Activated CD4-positive, alpha-beta T cell treated with anti-CD3 and anti-CD28 coated beads, Interleukin-2, amount 50 U/mL, for 48 hours (primary cell): ENCODE results near the gene AARS2.
"Not testable (repeated sequence)": the region's sequence is repeated elsewhere in the genome, so short reads cannot be mapped to it uniquely, and the experiment has no call there.

Experiments
- DNase-seq, 2 experiments: peaks; one replicate each; pipeline ENCODE4 v3.0.0-alpha.2; 2020

Gene AARS2

DNA sequence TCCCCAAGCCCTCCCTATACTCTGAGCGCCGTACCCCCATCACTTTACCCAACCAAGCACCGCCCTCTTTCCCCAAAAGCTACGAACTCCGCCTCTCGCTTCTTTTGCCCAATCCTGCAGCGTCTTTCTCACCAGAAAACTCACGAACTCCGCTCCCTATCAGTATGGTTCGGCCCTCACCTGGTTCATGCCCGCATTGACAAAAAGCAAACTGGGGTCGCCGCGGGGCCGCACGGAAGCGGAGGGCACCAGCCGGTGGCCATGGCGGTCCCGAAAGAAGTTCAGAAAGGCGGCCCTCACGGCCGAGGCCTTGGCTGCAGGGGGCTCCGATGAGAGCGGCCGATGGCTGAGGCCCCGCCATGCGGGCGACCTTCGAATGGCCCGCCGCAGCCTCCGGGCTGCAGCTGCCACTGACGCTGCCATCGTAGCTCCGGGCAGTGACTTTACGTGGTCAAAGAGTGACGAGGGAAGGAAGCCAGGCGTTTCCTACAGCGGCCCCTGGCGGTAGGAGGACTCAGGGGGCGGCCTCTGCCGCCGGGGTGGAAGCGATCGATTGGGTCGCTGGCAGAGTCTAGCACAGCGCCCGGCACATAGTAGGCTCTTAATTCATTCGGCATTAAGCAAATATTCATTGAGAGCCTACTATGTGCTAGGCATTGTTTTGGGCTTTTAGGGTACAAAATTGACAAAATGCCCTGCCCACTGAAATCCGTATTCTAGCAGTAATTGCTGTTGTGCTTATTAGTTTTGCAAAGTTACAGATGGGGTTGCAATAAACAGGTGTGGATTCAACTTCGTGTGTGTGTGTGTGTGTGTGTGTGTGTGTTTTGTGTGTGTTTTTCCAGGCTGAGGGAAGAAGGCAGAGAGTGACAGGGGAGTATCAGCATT, at the start of gene AARS2:
Gene AARS2 (minus strand): TSS at position 447 of the 888 bp plus-strand sequence. CDS start 24 bp downstream, at position 423.
- peak; percentile 97 for DNase-seq

GRCh38 chr6:44361947-44362346, 48.8 kb upstream of the AARS2 start:
- no peak for DNase-seq

- no peak for DNase-seq
These were observed 46.8 kb upstream of the AARS2 start for GRCh38 chr6:44359973-44360372.

- DNase-seq, result no peak
These were observed 43.3 kb upstream of the AARS2 start for GRCh38 chr6:44356487-44356886.

DNA sequence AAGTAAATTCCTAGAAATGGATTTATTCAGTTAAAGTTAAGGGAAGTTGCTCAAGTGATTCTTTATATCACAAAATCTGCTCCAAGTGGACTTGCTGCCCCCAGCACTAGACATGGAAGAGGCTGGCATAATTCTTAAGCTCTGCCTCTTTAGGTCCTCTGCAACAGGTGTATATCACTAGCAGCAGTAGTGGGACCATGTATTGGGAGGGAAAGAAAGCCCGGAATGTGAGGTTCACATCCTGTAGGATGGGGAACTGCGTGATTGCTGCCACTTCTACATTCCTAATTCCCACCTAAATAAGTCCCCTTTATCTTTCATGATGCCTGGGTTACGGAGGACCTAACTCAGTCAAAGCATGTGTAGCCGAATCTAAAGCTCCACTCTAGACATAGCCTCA, 42.5 kb upstream of the AARS2 start:
- DNase-seq, result no peak

GRCh38 chr6:44353336-44353735, 40.2 kb upstream of the AARS2 start:
- DNase-seq, result no peak

DNA sequence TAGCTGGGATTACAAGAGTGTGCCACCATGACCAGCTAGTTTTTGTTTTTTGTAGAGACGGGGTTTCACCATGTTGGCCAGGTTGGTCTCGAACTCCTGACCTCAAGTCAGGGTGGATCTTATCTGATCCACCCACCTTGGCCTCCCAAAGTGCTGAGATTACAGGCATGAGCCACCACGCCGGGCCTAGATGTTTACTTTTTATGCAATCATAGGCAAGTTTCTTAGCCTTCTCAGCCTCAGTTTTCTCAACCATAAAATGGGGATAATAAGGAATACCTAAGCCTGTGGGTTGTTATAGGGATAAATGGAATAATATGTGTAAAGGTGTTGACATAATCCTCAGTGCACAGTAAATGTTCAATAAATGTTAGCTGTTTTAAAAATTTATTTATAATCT, 39.1 kb upstream of the AARS2 start:
- no peak for DNase-seq

GRCh38 chr6:44350650-44350994, 37.5 kb upstream of the AARS2 start:
- not testable (repeated sequence) for DNase-seq

DNA sequence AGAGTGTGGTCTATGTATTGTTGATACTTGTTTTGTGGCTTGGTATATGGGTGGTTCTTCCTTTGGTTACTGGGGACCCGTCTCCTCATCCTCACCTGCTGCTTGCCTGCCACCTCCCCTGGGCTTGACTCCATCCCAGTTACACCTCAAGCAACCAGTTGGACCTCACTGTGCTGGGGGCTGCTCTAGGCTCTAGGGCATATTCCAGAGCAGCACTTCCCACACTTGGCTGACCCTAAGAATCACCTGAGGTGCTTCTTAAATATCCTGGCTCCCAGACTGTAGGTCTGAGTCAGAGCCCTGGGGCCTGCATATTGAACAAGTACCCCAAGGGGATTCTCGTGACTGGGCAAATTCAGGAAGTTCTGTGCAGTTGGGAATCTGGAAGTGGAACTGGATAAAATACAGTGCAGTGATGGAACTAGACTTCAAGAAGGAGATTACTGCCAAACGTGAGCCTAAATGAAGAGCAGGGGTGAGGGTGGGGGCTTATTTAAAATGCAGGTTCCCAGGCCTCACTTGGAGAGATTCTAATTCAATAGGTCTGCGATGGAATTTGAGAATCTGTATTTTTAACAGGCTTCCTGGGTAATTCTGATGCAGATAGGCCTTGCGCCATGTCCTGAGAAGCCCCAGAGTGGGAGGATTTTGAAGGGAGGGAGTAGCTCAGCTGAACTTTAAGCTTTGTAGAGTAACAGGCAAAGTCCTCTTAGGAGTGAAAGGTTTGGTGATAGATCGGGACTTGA, 36.9 kb upstream of the AARS2 start:
- no peak for DNase-seq

DNA sequence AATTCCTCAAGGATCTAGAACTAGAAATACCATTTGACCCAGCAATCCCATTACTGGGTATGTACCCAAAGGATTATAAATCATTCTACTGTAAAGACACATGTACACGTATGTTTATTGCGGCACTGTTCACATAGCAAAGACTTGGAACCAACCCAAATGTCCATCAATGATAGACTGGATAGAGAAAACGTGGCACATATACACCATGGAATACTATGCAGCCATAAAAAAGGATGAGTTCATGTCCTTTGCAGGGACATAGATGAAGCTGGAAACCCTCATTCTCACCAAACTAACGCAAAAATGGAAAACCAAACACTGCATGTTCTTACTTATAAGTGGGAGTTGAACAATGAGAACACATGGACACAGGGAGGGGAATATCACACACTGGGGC, 33.7 kb upstream of the AARS2 start:
- DNase-seq, result not testable (repeated sequence)

DNA sequence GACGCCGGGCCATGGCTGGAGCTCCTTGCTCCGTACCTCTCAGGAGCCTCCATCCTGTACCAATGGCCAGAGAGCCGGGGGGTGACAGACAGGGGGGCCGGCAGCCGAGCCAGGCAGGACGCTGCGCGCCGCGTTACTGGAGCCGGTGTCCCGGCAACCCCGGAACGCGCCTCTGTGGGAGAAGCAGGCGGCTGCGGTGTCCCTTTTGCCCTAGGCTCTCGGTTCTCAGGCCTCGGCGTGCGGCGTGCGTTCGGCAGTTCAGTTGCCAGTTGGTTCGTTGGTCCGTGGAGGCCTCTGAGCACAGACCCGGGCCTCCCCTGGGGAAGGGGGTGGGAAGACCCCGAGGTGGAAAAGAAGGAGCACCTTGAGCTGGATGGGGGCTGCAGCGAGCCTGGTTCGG, 29.3 kb upstream of the AARS2 start, which contains the start of gene SPATS1:
Gene SPATS1 (plus strand): TSS at position 162 of the 400 bp plus-strand sequence. CDS start 446 bp downstream, outside the sequence.
- DNase-seq, result no peak

GRCh38 chr6:44342052-44342451, 28.9 kb upstream of the AARS2 start:
- DNase-seq, result no peak

DNA sequence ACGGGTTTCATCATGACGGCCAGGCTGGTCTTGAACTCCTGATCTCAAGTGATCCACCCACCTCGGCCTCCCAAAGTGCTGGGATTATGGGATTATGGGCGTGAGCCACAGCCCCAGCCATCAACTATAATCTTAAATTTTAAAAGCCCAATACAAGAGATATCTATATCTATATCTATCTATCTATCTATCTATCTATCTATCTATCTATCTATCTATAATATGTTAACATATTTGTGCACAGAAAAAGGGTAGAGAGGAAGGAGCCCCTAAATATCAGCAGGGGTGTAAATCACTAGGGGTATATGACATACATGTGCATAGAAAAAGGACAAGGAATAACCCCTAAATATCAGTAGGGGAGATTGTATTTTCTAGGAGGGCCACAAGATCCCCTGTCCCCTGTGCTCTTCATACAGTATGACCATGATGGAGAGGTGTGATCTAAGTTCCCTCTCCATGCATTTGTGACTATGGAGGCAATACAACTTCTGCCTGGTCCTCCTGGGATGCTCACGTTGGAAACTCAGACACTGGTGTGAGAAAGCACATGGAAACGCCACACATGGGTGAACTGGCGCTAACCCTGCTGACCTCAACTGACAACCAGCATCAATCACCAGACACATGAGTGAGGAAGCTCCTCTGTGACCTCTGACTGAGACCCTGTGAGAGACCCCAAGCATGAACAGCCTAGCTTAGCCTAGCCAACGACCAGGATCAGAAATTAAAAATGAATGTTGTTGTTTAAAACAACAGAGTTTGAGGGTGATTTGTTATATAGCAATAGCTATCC, 28.1 kb upstream of the AARS2 start:
- DNase-seq, result no peak

- DNase-seq, result peak in 1 of 2 experiments; percentile 10
These were observed 26.8 kb upstream of the AARS2 start for GRCh38 chr6:44339763-44340625.

- no peak for DNase-seq
These were observed 26.2 kb upstream of the AARS2 start for GRCh38 chr6:44339301-44339700.

DNA sequence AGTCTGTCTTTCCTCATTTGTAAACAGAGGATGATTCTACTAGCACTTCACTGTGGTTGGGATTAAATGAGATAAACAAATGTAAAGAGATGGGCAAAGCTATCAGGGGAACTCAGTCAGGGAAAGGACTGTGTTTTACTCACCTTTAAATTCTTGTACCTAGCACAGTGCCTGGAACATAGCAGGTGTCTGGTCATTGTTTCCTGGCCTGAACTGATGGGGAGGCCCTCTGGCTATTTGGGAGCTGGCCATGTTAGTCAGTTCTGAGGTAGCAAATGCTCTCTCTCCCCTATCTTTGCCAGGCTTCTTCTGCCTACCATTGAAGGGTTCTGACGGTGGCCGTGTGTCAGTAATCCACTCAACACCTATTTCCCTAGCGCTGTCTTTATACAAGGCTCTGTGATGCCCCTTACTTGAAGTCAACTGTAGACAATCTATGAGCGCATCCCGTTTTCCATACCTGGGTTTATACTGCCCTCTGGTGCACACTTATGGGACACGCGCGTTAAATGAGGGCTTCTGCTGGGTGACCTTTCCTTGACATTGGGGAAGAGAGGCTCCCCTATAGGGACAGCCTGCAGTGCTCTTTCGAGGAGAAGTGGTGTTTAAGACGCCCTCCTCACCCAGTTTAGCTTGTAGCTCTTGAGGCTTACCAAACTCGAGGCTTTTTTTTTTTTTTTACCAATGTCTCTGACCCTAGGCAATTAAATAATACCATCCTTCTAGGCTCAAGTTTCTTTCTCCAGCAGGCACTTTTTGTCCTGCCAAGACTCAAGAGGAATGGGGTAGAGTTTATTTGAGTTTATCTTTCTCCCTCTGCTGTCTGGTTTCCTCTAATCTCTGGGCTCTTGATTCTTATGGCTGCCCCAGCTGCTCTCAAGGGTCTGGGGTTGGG, 25.3 kb upstream of the AARS2 start:
- DNase-seq, result peak; percentile 70 to 75

DNA sequence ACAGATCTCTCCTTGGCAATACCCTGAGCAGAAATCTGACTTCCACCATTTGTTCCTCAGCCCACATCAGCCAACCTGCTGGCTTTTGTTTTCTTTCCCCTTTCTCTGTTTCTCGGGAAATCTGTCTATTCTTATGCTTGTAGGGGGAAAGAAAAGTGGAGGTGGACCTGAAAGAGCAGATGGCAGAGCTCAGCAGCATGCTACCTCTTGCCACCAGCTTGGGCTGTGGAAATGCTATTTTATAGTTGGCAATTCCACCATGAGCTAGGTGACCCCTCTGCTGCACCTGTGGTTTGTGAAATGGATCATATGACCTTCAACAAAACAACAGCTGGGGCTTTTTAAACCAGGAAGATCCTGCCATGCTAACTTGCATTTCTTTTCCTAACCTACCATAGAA, 22.5 kb upstream of the AARS2 start:
- no peak for DNase-seq

DNA sequence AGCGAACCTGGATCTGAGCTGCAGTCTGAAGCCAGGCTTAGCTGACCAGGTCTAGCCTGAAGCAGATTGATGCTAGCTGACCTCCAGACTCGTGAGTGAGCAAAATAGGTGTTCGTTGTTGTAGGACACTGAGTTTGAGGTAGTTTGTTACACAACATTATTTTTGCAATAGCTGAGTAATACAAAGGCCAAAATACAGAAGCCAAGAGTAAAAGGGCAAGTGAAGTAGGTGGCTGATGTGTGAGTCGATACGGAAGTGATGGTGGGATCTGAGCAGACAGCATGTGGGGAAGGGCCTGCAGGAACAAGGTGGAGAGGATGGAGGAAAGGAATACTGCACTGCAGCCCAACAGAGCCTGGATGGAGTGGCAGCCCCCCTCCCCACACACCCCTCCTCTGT, 20.8 kb upstream of the AARS2 start:
- no peak for DNase-seq

GRCh38 chr6:44333273-44333919, 20.2 kb upstream of the AARS2 start:
- no peak for DNase-seq

GRCh38 chr6:44332585-44332984, 19.4 kb upstream of the AARS2 start:
- DNase-seq, result no peak

GRCh38 chr6:44329858-44330257, 16.7 kb upstream of the AARS2 start:
- no peak for DNase-seq
